ENCODE data around the gene KIAA0319L.

DNA sequence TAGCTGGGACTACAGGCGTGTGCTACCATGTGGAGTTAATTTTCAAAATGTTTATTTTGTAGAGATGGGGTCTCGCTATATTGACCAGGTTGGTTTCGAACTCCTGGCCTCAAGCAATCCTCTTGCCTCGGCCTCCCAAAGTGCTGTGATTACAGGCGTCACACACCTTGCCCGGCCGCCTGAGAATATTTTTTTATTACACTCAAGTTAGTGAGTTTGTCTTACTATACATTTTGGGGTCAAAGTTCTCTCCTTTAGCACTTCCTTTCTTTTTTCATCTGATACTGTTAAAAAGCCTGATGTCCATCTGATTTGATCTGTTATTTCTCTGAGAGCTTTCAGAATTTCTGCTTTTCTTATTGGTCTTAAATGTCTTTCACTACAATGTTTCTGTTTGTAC is 128.8 kb downstream of the KIAA0319L start:
- TF ChIP-seq, protein P1, sequence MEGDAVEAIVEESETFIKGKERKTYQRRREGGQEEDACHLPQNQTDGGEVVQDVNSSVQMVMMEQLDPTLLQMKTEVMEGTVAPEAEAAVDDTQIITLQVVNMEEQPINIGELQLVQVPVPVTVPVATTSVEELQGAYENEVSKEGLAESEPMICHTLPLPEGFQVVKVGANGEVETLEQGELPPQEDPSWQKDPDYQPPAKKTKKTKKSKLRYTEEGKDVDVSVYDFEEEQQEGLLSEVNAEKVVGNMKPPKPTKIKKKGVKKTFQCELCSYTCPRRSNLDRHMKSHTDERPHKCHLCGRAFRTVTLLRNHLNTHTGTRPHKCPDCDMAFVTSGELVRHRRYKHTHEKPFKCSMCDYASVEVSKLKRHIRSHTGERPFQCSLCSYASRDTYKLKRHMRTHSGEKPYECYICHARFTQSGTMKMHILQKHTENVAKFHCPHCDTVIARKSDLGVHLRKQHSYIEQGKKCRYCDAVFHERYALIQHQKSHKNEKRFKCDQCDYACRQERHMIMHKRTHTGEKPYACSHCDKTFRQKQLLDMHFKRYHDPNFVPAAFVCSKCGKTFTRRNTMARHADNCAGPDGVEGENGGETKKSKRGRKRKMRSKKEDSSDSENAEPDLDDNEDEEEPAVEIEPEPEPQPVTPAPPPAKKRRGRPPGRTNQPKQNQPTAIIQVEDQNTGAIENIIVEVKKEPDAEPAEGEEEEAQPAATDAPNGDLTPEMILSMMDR (IDR thresholded peaks at IDR 0.05; ENCODE audit: low read depth, low read length, missing input control), result no peak
- TF ChIP-seq, protein P2, sequence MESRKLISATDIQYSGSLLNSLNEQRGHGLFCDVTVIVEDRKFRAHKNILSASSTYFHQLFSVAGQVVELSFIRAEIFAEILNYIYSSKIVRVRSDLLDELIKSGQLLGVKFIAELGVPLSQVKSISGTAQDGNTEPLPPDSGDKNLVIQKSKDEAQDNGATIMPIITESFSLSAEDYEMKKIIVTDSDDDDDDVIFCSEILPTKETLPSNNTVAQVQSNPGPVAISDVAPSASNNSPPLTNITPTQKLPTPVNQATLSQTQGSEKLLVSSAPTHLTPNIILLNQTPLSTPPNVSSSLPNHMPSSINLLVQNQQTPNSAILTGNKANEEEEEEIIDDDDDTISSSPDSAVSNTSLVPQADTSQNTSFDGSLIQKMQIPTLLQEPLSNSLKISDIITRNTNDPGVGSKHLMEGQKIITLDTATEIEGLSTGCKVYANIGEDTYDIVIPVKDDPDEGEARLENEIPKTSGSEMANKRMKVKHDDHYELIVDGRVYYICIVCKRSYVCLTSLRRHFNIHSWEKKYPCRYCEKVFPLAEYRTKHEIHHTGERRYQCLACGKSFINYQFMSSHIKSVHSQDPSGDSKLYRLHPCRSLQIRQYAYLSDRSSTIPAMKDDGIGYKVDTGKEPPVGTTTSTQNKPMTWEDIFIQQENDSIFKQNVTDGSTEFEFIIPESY (IDR thresholded peaks at IDR 0.05), result no peak
- TF ChIP-seq TAF1 (conservative IDR thresholded peaks at IDR 0.05) (no peak), HNF4A (conservative IDR thresholded peaks at IDR 0.05) (no peak), HNF4G (IDR thresholded peaks at IDR 0.05) (no peak), SP1 (IDR thresholded peaks at IDR 0.05) (no peak), RXRA (IDR thresholded peaks at IDR 0.05) (no peak), FOXA2 (IDR thresholded peaks at IDR 0.05) (no peak), FOXA1 (IDR thresholded peaks at IDR 0.05) (no peak), EGR1 (IDR thresholded peaks at IDR 0.05; ENCODE audit: low read depth in 2 of 2) (no peak), RAD21 (IDR thresholded peaks at IDR 0.05) (no peak), YY1 (IDR thresholded peaks at IDR 0.05) (no peak)
- TF ChIP-seq, protein P3, sequence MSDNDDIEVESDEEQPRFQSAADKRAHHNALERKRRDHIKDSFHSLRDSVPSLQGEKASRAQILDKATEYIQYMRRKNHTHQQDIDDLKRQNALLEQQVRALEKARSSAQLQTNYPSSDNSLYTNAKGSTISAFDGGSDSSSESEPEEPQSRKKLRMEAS (IDR thresholded peaks at IDR 0.05), result no peak
- TF ChIP-seq, protein P4, sequence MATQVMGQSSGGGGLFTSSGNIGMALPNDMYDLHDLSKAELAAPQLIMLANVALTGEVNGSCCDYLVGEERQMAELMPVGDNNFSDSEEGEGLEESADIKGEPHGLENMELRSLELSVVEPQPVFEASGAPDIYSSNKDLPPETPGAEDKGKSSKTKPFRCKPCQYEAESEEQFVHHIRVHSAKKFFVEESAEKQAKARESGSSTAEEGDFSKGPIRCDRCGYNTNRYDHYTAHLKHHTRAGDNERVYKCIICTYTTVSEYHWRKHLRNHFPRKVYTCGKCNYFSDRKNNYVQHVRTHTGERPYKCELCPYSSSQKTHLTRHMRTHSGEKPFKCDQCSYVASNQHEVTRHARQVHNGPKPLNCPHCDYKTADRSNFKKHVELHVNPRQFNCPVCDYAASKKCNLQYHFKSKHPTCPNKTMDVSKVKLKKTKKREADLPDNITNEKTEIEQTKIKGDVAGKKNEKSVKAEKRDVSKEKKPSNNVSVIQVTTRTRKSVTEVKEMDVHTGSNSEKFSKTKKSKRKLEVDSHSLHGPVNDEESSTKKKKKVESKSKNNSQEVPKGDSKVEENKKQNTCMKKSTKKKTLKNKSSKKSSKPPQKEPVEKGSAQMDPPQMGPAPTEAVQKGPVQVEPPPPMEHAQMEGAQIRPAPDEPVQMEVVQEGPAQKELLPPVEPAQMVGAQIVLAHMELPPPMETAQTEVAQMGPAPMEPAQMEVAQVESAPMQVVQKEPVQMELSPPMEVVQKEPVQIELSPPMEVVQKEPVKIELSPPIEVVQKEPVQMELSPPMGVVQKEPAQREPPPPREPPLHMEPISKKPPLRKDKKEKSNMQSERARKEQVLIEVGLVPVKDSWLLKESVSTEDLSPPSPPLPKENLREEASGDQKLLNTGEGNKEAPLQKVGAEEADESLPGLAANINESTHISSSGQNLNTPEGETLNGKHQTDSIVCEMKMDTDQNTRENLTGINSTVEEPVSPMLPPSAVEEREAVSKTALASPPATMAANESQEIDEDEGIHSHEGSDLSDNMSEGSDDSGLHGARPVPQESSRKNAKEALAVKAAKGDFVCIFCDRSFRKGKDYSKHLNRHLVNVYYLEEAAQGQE (IDR thresholded peaks at IDR 0.05), result no peak

Measured in liver (tissue), 3 donors.